GM18499 (cell line): Measurements from ENCODE around the gene CACNA2D1.
"Not testable (repeated sequence)": the region's sequence is repeated elsewhere in the genome, so short reads cannot be mapped to it uniquely, and the experiment has no call there.

Source experiments
- ATAC-seq: cut with Tn5 transposase; IDR thresholded peaks from one replicate; pipeline ENCODE4 v1.9.1; 2021; ENCODE audit warnings: moderate number of reproducible peaks; ENCODE audit not compliant: insufficient read depth, unreplicated experiment

The CACNA2D1 gene

GRCh38 chr7:82142263-82142864 is 301.2 kb downstream of the CACNA2D1 start:
- no peak for ATAC-seq

- no peak for ATAC-seq
Measured at GRCh38 chr7:82141427-82141826, 302.1 kb downstream of the CACNA2D1 start.

- not testable (repeated sequence) for ATAC-seq
Measured at GRCh38 chr7:82140608-82141007, 303.0 kb downstream of the CACNA2D1 start.

- no peak for ATAC-seq
Measured at GRCh38 chr7:82131215-82131614, 312.4 kb downstream of the CACNA2D1 start.

- no peak for ATAC-seq
Measured at GRCh38 chr7:82129091-82129490, 314.5 kb downstream of the CACNA2D1 start.

- ATAC-seq = no peak
Measured at GRCh38 chr7:82128546-82128945, 315.0 kb downstream of the CACNA2D1 start.

- no peak for ATAC-seq
Measured at GRCh38 chr7:82126576-82126975, 317.0 kb downstream of the CACNA2D1 start.

GRCh38 chr7:82124445-82124844 is 319.1 kb downstream of the CACNA2D1 start:
- no peak for ATAC-seq

GRCh38 chr7:82122275-82122674 is 321.3 kb downstream of the CACNA2D1 start:
- ATAC-seq = no peak

- no peak for ATAC-seq
Measured at GRCh38 chr7:82114237-82114636, 329.3 kb downstream of the CACNA2D1 start.

GRCh38 chr7:82110146-82110840 is 333.3 kb downstream of the CACNA2D1 start:
- ATAC-seq = no peak

- no peak for ATAC-seq
Measured at GRCh38 chr7:82109288-82109687, 334.3 kb downstream of the CACNA2D1 start.

- no peak for ATAC-seq
Measured at GRCh38 chr7:82106201-82106600, 337.4 kb downstream of the CACNA2D1 start.

GRCh38 chr7:82105463-82105862 is 338.1 kb downstream of the CACNA2D1 start:
- no peak for ATAC-seq

GRCh38 chr7:82098414-82098813 is 345.2 kb downstream of the CACNA2D1 start:
- no peak for ATAC-seq

GRCh38 chr7:82091126-82091684 is 352.4 kb downstream of the CACNA2D1 start:
- ATAC-seq = no peak

GRCh38 chr7:82087099-82087498 is 356.5 kb downstream of the CACNA2D1 start:
- no peak for ATAC-seq

- no peak for ATAC-seq
Measured at GRCh38 chr7:82085116-82085515, 358.5 kb downstream of the CACNA2D1 start.

- no peak for ATAC-seq
Measured at GRCh38 chr7:82081644-82082224, 361.8 kb downstream of the CACNA2D1 start.

GRCh38 chr7:82080254-82080927 is 363.2 kb downstream of the CACNA2D1 start:
- peak; percentile 57 for ATAC-seq

GRCh38 chr7:82079527-82079926 is 364.1 kb downstream of the CACNA2D1 start:
- ATAC-seq = no peak
